CD4-positive, alpha-beta T cell treated with Interleukin-15 for 1 hour (primary cell): ENCODE data around the gene ZNF76.

Source experiments
- DNase-seq: peaks from one replicate; pipeline ENCODE4 v3.0.0-alpha.2; 2020

Gene ZNF76

GRCh38 chr6:35272005-35272404, 12.5 kb downstream of the ZNF76 start:
- no peak for DNase-seq

GRCh38 chr6:35273822-35274559, 14.5 kb downstream of the ZNF76 start:
- no peak for DNase-seq

- no peak for DNase-seq
Observed at GRCh38 chr6:35275744-35276260, 16.3 kb downstream of the ZNF76 start.

DNA sequence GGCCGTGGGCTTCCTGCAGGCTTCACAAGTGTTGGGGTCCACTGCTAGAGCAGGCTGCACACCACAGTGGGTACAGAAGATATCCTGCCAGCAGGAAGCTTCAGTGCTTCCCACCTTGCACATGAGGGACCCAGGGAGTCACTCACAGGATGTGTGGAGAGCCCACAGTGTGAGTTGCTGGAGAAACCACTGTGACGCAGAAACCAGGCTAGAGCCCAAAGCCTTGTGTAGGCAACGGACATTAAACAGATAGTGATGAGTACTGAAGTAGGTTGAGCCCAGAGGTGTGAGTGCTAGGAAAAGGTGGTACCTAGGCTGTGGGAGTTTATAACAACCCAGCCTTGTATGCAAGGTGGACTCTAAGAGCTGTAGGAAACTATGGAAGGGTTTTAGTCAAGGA, 19.2 kb downstream of the ZNF76 start:
- no peak for DNase-seq

DNA sequence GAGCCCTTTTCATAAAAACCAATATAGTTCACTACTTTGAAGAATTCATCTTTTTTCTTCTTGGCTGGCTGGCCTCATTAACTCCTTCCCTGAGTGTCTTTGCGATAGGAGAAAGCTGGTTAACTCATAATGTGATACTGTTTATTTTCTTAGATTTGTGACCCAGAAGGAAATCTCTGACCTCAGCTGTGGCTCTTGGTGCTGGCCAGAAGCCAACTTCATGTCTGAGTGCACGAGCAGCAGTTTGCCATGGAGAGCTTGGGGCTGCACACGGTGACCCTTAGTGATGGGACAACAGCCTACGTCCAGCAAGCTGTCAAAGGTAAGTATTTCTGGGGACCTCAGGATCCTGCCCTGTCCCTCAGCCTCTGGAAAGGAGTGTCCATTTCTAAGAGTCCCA, 21.4 kb downstream of the ZNF76 start:
- DNase-seq: no peak

GRCh38 chr6:35282472-35282871, 22.9 kb downstream of the ZNF76 start:
- DNase-seq: no peak

- DNase-seq: no peak
Observed at GRCh38 chr6:35283361-35283760, 23.8 kb downstream of the ZNF76 start.

- no peak for DNase-seq
Observed at GRCh38 chr6:35287671-35288396, 28.3 kb downstream of the ZNF76 start.

GRCh38 chr6:35288834-35289233, 29.3 kb downstream of the ZNF76 start:
- DNase-seq: no peak

GRCh38 chr6:35291491-35291890, 32.0 kb downstream of the ZNF76 start:
- DNase-seq: no peak

DNA sequence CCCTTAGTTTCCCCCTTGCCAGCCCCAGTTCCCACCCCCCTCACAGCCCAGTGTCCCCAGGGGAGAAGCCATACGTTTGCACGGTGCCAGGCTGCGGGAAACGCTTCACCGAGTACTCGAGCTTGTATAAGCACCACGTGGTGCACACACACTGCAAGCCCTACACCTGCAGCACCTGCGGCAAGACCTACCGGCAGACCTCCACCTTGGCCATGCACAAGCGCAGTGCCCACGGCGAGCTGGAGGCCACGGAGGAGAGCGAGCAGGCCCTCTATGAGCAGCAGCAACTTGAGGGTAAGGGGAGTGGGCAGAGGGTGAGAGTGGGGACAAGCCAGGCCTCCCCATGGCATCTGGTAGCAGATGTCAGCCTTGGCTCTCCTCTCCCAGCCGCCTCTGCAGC, 33.0 kb downstream of the ZNF76 start:
- no peak for DNase-seq

DNA sequence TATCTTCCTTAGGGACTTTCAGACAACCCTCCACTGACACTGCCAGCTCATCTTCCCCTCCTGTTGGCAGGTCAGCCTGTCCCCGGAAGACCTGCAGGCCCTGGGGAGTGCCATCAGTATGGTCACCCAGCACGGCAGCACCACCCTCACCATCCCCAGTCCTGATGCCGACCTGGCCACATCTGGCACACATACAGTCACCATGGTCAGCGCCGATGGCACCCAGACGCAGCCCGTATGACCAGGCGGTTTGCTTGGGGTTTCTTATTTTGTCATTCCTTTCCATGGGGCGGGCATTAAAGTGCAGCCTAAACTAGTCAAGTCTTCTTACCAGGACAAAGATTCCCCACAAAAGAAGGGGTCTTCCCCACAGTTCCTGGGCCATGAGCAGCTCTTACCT, 34.1 kb downstream of the ZNF76 start:
- no peak for DNase-seq

DNA sequence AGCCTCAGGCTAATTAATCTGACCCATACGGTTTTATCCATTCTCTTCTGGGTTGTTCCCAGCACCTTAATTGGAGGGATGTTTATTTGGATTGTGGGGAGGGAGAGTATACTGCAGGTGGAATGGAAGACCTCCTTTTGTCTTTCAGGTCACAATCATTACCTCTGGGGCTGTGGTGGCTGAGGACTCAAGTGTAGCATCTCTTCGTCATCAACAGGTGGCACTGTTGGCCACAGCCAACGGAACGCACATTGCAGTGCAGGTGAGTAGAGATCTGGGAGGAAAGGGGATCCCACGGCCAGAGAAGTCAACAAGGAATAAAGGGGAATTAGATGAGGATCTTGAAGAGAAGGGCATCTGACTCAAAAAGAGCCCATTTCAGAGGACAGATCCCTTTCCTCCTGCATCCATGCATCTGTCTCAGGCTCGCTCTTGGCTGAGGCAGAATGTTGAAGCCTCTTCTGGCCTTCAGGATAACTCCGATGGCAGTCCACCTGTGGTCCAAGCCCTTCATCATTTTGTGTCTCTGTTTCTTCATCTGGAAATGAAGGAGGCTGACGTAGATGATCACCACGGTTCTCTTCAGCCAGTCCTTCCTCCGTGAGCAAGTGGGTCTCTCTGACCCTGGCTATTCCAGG, 34.9 kb downstream of the ZNF76 start:
- peak; percentile 53 for DNase-seq

DNA sequence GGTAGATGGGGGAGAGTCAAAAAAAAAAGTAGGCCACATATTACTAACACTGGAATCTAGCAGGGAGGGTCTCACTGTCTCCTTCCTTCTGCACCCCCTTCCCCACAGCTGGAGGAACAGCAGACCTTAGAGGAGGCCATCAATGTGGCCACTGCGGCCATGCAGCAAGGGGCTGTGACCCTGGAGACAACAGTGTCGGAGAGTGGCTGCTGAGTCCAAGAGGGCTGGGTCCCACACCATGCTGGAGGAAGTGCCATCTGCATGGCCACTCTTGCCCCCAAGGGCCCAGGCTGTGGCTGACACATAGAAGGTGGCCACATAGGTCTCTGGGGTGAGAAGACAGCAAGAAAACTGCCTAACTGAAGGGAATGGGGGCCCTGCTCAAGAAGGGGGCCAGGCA, 35.5 kb downstream of the ZNF76 start:
- DNase-seq: no peak

DNA sequence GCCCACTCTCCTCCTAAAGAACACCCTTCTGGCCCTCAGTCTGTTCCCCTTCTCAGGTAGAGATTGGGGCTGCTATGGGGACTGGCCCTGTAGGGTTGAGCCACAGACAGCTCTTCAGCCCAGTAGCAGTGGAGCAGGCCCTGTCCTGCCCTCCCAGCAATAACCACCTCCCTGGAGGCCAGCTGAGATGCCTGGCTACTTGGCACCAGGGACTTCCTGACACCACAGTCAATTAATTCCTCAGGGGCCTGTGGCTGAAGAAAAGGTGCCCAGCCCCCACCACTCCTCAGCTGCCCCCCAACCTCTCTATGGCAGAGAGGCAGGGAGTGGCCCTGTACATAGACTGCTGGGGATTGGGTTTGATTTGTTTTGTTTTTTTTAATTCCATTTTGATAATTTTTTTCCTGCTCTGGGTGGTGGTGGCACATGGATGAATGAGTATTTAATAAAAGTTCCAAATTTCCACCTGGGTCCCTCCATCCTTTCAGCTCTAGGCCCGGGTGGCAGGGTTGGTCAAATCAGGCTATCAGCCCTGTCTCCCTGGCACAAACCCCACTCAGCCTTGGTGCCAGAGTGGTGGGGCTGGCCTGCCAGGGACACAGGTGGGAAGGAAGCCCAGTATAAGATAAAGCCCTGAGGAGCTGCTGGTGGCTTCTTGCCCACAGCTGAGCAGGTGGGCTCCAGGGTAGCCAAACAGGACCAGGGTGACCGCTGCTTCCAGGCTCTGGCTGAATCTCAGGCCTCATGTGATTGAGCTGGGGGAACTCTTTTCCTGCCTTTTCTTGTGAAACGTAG, 36.2 kb downstream of the ZNF76 start:
- DNase-seq: no peak

DNA sequence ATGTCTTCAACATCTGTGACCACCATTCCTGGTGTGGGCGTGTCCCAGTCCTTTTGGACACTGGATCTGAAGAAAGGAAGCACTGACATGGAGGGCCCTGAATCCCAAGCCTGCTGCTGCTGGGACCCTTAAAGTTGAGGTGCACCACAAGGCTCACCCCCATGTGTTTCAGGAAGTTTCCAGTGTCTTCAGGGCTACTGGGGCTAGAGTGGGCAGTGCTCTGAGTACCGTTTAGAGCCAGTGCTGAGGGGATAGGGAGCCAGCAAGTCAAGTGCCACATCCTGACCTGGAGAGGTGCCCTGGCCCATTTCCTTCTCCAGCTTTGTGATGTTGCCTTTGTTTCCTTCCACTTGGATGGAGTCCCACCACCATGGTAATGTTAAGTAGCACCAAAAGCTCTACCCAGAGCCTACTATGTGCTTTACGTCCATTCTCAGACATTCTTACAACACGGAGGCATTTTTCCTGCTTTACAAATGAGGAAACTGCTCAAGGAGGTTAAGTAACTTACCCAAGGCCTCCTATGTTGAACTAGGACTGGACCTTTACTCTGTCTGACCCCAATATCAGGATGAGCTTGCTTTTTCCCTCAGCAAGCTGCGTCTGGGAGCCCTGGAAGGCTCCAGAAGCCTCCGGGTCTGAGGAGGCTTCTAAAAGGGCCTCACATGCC, 37.5 kb downstream of the ZNF76 start:
- no peak for DNase-seq

DNA sequence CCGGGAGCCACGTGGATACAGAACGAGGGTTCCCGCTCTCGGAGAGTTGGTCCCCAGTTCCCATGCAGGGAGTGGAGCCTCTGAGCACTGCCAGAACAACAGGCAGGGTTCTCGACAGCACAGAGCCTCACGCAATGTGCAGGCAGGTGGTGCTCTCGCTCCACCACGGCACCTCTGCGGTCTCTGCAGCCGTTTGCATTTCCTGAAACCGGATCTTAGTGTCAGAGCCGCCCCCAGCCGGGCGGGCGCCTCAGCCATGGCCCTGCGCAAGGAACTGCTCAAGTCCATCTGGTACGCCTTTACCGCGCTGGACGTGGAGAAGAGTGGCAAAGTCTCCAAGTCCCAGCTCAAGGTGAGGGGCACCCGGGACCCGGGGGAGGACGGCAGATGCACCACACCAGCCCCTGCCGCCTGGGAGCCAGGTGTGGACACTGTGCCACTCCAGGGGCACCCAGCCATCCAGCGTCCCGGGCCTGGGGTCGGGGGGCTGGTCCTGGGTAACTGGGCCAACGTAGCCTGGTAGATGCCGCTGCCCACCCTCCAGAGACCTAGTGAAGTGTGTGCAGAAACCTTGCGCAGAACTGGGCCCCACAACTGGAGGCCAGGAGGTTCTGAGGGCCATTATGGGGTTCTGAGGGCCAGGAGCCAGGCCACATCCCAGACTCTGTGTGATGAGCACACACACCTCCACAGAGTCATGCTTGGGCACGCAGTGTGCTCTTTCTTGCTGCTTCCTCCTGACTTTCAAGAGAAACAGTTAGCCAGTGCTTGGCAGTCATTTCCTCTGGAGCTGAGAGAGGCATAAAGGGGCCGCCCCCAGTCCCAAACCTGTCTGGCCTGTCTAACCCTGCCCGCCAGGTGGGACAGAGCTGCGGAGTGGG, 38.3 kb downstream of the ZNF76 start, which contains the start of gene DEF6:
DEF6 (plus strand) TSS at position 218 of the 881 bp plus-strand sequence; CDS start at position 257, 39 bp downstream.
- DNase-seq: peak; percentile 90

DNA sequence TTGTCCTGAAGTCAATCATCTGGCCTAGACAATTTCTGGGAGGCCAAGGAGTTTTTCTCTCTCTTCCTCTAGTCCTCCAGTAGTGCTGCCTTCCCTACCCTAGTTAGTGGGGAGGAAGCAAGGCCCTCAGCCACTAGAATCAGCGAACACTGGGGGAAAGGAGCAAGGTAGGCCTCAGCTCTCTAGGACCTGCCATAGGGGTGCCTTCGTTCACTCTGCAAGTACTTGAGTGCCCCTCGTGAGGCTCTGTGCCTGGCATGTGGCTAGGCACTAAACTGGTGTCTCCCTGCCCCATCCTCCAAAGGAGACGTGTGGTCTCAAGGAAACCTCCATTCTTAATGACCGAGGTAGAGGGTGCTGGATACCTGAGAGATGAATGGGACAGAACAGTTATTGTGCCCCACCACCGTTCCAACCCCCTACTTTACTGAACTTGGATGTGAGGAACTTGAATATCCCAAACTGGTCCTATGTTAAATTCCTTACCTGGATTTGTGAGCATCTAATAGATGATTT, 39.1 kb downstream of the ZNF76 start:
- no peak for DNase-seq

GRCh38 chr6:35299674-35300073, 40.1 kb downstream of the ZNF76 start:
- peak; percentile 63 for DNase-seq

- peak; percentile 59 for DNase-seq
Observed at GRCh38 chr6:35300848-35301247, 41.3 kb downstream of the ZNF76 start.
